ENCODE results near the gene PRKG1.

The PRKG1 gene

DNA sequence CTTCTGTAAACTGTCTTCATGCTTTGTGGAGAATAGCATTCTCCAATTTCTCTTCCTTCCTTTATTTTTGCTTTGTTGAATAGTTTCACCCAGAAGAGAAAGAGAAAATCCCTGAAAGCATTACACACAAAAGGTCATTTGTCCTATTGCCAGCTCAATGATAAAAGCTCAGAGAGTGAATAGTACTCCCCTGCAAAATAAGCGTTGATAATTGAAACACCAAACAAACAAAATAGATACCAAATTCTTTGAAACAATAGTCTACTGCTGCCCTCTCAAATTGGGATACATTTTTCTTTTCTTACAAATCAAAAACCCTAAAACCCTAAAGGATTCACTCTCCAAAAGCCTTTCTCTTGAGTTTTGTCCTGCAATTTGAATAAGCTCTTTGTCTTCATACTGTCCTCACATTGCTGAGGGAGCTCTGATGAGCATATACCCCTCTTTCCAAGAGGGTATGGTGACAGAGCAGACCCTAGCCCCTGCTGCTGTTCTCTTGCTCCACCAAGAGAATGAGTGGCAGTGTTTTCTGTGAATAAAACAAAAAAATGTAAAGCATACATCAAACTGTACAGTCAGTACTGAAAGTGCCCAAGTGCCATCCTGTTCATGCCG lies 490.7 kb downstream of the PRKG1 start:
- no CpG with 5 or more reads among the region's 2 CpGs for WGBS (ENCODE audit: extremely low coverage, insufficient coverage, insufficient read length)
- H2AFZ ChIP-seq (ENCODE audit: insufficient read depth, low read length, poor library complexity), result no peak overlapping the region
- no peaks in the 10 kb centered on the region for H3K9me3 ChIP-seq (ENCODE audit: insufficient read depth, low read depth, low read length)
- H3K36me3 ChIP-seq (ENCODE audit: control insufficient read depth in 1 of 2, insufficient read depth in 2 of 2, low read length in 2 of 2), result no peaks in the 10 kb centered on the region
- H3K4ac ChIP-seq (ENCODE audit: low read depth, low read length), result no peak overlapping the region
- DNase-seq, result no peak
- no peak overlapping the region for H4K8ac ChIP-seq (ENCODE audit: low read depth, low read length)
- no peak overlapping the region for H2BK5ac ChIP-seq (ENCODE audit: low read depth, low read length, poor library complexity)
- no peak overlapping the region for H3K23ac ChIP-seq (ENCODE audit: low read length)
- no peak overlapping the region for H3K4me3 ChIP-seq (ENCODE audit: low read depth, low read length)
- H2BK120ac ChIP-seq (ENCODE audit: insufficient read depth, low read length, poor library complexity), result no peak overlapping the region
- H3K79me2 ChIP-seq (ENCODE audit: control insufficient read depth, insufficient read depth, low read length, poor library complexity), result no peaks in the 10 kb centered on the region
- H4K12ac ChIP-seq (ENCODE audit: low read depth, low read length), result no peak overlapping the region
- no peak overlapping the region for H2BK12ac ChIP-seq (ENCODE audit: low read length)
- H3K4me1 ChIP-seq (ENCODE audit: control insufficient read depth in 1 of 2, insufficient read depth in 2 of 2, low read length in 2 of 2), result no peaks in the 10 kb centered on the region
- H3K27me3 ChIP-seq (ENCODE audit: insufficient read depth, low read length), result no peaks in the 10 kb centered on the region
- no peak overlapping the region for H2AK5ac ChIP-seq (ENCODE audit: low read length)
- no peak overlapping the region for H3K4me2 ChIP-seq (ENCODE audit: low read length)
- no peak overlapping the region for H3K9ac ChIP-seq (ENCODE audit: low read length)
- no peaks in the 10 kb centered on the region for H3K79me1 ChIP-seq (ENCODE audit: low read length)
- H3K18ac ChIP-seq (ENCODE audit: low read length), result no peak overlapping the region
- H3K27ac ChIP-seq (ENCODE audit: low read depth, low read length), result no peak overlapping the region
- no peak overlapping the region for H4K91ac ChIP-seq (ENCODE audit: low read depth, low read length)
- no peak overlapping the region for H3K14ac ChIP-seq (ENCODE audit: low read length)

DNA sequence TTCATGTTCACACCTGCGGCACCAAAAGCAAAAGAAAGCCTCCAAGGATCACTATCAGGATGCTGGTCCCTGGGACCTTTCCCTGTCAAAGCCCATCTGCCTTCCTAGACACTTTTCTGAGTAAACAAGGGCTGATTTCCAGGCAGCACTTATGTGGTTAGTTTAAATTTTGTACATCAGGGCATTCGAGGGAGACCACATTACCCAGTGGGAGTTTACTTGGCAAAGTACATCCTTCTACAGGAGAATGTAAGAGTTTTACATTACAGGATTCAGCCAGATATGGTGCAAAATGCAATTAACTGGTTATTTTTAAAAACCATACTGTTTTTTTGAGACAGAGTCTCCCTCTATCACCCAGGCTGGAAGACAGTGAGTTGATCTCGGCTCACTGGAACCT lies 493.0 kb downstream of the PRKG1 start:
- Histone ChIP-seq H2BK120ac (ENCODE audit: insufficient read depth, low read length, poor library complexity) (no peak overlapping the region), H4K8ac (ENCODE audit: low read depth, low read length) (no peak overlapping the region), H3K4me2 (ENCODE audit: low read length) (no peak overlapping the region), H3K27me3 (ENCODE audit: insufficient read depth, low read length) (no peaks in the 10 kb centered on the region), H4K91ac (ENCODE audit: low read depth, low read length) (no peak overlapping the region), H3K23ac (ENCODE audit: low read length) (no peak overlapping the region), H3K18ac (ENCODE audit: low read length) (no peak overlapping the region), H2AFZ (ENCODE audit: insufficient read depth, low read length, poor library complexity) (no peak overlapping the region), H3K36me3 (ENCODE audit: control insufficient read depth in 1 of 2, insufficient read depth in 2 of 2, low read length in 2 of 2) (no peaks in the 10 kb centered on the region), H3K4me1 (ENCODE audit: control insufficient read depth in 1 of 2, insufficient read depth in 2 of 2, low read length in 2 of 2) (no peaks in the 10 kb centered on the region), H3K14ac (ENCODE audit: low read length) (no peak overlapping the region), H3K4ac (ENCODE audit: low read depth, low read length) (no peak overlapping the region), H3K4me3 (ENCODE audit: low read depth, low read length) (no peak overlapping the region), H3K79me2 (ENCODE audit: control insufficient read depth, insufficient read depth, low read length, poor library complexity) (no peaks in the 10 kb centered on the region), H3K9ac (ENCODE audit: low read length) (no peak overlapping the region), H2AK5ac (ENCODE audit: low read length) (no peak overlapping the region), H3K9me3 (ENCODE audit: insufficient read depth, low read depth, low read length) (no peaks in the 10 kb centered on the region), H3K79me1 (ENCODE audit: low read length) (no peaks in the 10 kb centered on the region), H2BK5ac (ENCODE audit: low read depth, low read length, poor library complexity) (no peak overlapping the region), H3K27ac (ENCODE audit: low read depth, low read length) (no peak overlapping the region), H4K12ac (ENCODE audit: low read depth, low read length) (no peak overlapping the region), H2BK12ac (ENCODE audit: low read length) (no peak overlapping the region)
- no peak for DNase-seq
- no CpG with 5 or more reads among the region's 3 CpGs for WGBS (ENCODE audit: extremely low coverage, insufficient coverage, insufficient read length)

DNA sequence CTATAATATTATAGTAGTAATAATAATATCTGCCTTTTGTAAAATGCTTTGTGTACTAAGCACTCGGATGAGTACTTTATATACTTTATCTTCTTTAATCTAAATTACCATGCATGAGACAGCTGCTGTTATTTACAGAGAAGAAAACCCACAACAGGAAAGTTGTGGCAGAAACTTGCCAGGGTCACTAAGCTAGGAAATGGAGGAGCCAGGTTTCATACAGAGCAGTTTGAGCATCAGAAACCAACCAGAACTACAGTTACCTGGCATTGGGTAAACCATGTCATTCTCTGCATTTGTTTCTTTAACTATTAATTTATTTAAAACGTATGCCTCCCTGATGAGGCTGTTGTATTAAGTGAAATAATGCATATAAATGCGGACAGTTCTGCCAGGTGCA lies 495.2 kb downstream of the PRKG1 start:
- no peak overlapping the region for H3K4me3 ChIP-seq (ENCODE audit: low read depth, low read length)
- no peaks in the 10 kb centered on the region for H3K36me3 ChIP-seq (ENCODE audit: control insufficient read depth in 1 of 2, insufficient read depth in 2 of 2, low read length in 2 of 2)
- no peaks in the 10 kb centered on the region for H3K9me3 ChIP-seq (ENCODE audit: insufficient read depth, low read depth, low read length)
- no peak overlapping the region for H3K18ac ChIP-seq (ENCODE audit: low read length)
- no peak overlapping the region for H2BK120ac ChIP-seq (ENCODE audit: insufficient read depth, low read length, poor library complexity)
- H3K9ac ChIP-seq (ENCODE audit: low read length), result no peak overlapping the region
- no peak overlapping the region for H3K4me2 ChIP-seq (ENCODE audit: low read length)
- no CpG with 5 or more reads among the region's 3 CpGs for WGBS (ENCODE audit: extremely low coverage, insufficient coverage, insufficient read length)
- H3K14ac ChIP-seq (ENCODE audit: low read length), result no peak overlapping the region
- no peak overlapping the region for H3K23ac ChIP-seq (ENCODE audit: low read length)
- no peak overlapping the region for H4K8ac ChIP-seq (ENCODE audit: low read depth, low read length)
- H3K27ac ChIP-seq (ENCODE audit: low read depth, low read length), result no peak overlapping the region
- H4K91ac ChIP-seq (ENCODE audit: low read depth, low read length), result no peak overlapping the region
- no peaks in the 10 kb centered on the region for H3K79me2 ChIP-seq (ENCODE audit: control insufficient read depth, insufficient read depth, low read length, poor library complexity)
- no peaks in the 10 kb centered on the region for H3K4me1 ChIP-seq (ENCODE audit: control insufficient read depth in 1 of 2, insufficient read depth in 2 of 2, low read length in 2 of 2)
- H2BK12ac ChIP-seq (ENCODE audit: low read length), result no peak overlapping the region
- no peak overlapping the region for H2BK5ac ChIP-seq (ENCODE audit: low read depth, low read length, poor library complexity)
- no peak overlapping the region for H4K12ac ChIP-seq (ENCODE audit: low read depth, low read length)
- no peaks in the 10 kb centered on the region for H3K79me1 ChIP-seq (ENCODE audit: low read length)
- no peak overlapping the region for H3K4ac ChIP-seq (ENCODE audit: low read depth, low read length)
- no peak overlapping the region for H2AK5ac ChIP-seq (ENCODE audit: low read length)
- DNase-seq, result no peak
- no peaks in the 10 kb centered on the region for H3K27me3 ChIP-seq (ENCODE audit: insufficient read depth, low read length)
- no peak overlapping the region for H2AFZ ChIP-seq (ENCODE audit: insufficient read depth, low read length, poor library complexity)

DNA sequence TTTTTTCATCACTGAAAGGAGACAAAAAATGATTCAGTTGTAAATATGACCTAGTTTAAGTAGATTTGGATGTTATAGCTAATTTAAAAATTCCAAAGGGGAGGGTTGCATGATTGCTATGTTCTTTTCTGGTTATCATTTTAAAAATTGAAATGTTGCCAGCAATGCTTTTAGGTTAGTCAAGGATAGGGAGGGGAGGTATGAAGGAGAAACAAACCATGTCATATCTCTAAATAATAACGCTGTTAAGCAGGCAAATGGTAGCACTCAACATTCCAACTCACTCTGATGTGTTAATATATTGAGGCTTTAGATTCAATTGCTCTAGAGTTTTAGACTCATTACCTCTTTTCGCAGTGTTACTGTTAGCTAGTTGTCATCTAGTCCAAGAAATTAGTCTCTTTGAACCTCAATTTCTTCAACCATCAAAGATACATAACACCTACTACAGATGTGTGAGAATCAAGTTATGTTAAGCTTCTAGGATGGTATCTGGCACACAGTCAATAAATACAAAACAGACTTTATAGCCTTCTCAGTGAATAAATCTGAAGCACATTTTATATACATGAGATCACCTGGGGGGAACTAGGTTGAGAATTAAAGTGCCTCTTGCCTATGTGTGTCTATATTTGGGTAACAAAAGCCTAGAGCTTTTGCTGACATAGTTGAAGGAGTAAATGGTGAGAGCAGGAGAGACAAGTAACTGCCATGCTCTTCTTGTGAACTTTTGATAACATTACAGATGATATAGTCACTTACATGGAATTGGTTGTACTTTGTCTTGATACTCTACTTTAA lies 500.2 kb downstream of the PRKG1 start:
- no CpG with 5 or more reads among the region's 2 CpGs for WGBS (ENCODE audit: extremely low coverage, insufficient coverage, insufficient read length)

More for the DNA sequence above, 500.2 kb downstream of the PRKG1 start:
- Histone ChIP-seq H3K4me1 (ENCODE audit: control insufficient read depth in 1 of 2, insufficient read depth in 2 of 2, low read length in 2 of 2) (no peaks in the 10 kb centered on the region), H2AFZ (ENCODE audit: insufficient read depth, low read length, poor library complexity) (no peak overlapping the region), H3K9me3 (ENCODE audit: insufficient read depth, low read depth, low read length) (no peaks in the 10 kb centered on the region), H3K79me2 (ENCODE audit: control insufficient read depth, insufficient read depth, low read length, poor library complexity) (no peaks in the 10 kb centered on the region), H3K4me2 (ENCODE audit: low read length) (no peak overlapping the region), H3K79me1 (ENCODE audit: low read length) (no peaks in the 10 kb centered on the region), H3K27ac (ENCODE audit: low read depth, low read length) (no peak overlapping the region), H3K18ac (ENCODE audit: low read length) (no peak overlapping the region), H4K8ac (ENCODE audit: low read depth, low read length) (no peak overlapping the region), H4K91ac (ENCODE audit: low read depth, low read length) (no peak overlapping the region), H4K12ac (ENCODE audit: low read depth, low read length) (no peak overlapping the region), H2BK12ac (ENCODE audit: low read length) (no peak overlapping the region), H3K23ac (ENCODE audit: low read length) (no peak overlapping the region), H3K4ac (ENCODE audit: low read depth, low read length) (no peak overlapping the region), H3K36me3 (ENCODE audit: control insufficient read depth in 1 of 2, insufficient read depth in 2 of 2, low read length in 2 of 2) (no peaks in the 10 kb centered on the region), H2BK120ac (ENCODE audit: insufficient read depth, low read length, poor library complexity) (no peak overlapping the region), H3K9ac (ENCODE audit: low read length) (no peak overlapping the region), H2AK5ac (ENCODE audit: low read length) (no peak overlapping the region), H3K27me3 (ENCODE audit: insufficient read depth, low read length) (no peaks in the 10 kb centered on the region), H3K14ac (ENCODE audit: low read length) (no peak overlapping the region), H3K4me3 (ENCODE audit: low read depth, low read length) (no peak overlapping the region), H2BK5ac (ENCODE audit: low read depth, low read length, poor library complexity) (no peak overlapping the region)
- DNase-seq, result no peak

Data from trophoblast cell (in vitro differentiated cells and primary cell).